Measurements from ENCODE around the gene TNNI2.
"Not testable (repeated sequence)": the region's sequence is repeated elsewhere in the genome, so short reads cannot be mapped to it uniquely, and the experiment has no call there.

TNNI2 gene

DNA sequence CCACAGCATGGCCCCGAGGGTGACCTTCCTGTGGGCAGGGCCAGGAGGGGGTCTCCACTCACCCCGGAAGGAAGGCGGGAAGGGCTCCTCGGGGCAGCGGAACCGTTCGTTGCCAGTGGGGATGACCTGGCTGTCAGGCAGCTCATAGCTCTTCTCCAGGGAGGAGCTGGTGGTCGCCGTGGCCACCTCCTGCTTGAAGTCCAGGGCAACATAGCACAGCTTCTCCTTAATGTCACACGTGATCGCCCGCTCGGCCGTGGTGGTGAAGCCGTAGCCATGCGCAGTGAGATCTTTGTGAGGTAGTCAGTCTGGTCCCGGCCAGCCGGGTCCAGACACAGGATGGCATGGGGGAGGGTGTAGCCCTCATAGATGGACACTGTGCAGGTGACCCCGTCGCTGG is 35.5 kb upstream of the TNNI2 start:
- no peak for TF ChIP-seq CTCF (IDR thresholded peaks at IDR 0.05; ENCODE audit: low read depth, low read length, missing control alignments)
- no peak for DNase-seq (ENCODE audit: extremely low read depth, low read depth)
- H3K4me3 ChIP-seq (replicated peaks; ENCODE audit: low read depth, low read length): no peak overlapping the region

- not testable (repeated sequence) for DNase-seq (ENCODE audit: extremely low read depth, low read depth); H3K4me3 ChIP-seq (replicated peaks; ENCODE audit: low read depth, low read length)
Measured at GRCh38 chr11:1803835-1804519, 34.8 kb upstream of the TNNI2 start.

- no peak for DNase-seq (ENCODE audit: extremely low read depth, low read depth)
Measured at GRCh38 chr11:1805525-1805924, 33.3 kb upstream of the TNNI2 start.

DNA sequence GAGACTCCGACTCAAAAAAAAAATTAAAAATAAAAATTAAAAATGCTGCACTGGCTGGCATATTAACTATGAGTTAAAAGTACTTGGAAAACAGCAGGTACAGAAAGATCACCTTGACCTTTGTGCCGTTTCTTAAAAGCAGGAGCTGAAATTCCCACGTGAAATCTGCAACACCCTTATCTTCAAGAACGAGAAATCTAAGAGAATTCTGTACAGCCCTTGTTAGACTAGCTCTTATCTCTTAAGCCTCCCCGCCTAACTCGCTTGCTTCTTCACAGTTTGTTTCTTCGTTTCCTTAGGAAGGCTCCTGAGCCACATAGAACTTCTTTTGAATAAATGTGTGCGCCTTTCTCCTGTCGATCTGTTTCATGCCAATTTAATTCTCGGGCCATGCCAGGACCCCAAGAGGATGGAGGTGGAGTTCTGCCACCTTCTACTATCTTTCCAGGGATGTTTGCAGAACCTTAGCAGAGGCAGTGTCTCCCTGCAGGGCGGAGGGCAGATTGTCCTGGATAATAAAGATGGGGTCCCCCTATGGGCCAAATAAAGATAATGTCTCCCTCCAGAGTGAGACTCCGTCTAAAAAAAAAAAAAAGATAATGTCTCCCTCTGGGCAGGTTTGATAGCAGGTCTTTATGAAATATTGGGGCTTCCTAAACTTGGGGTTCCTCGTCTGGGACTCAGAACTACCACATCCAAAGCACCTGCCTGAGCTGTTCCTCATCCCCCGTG is 31.4 kb upstream of the TNNI2 start:
- no peak overlapping the region for H3K4me3 ChIP-seq (replicated peaks; ENCODE audit: low read depth, low read length)
- DNase-seq (ENCODE audit: extremely low read depth, low read depth): no peak
- peak; percentile 13 for TF ChIP-seq CTCF (IDR thresholded peaks at IDR 0.05; ENCODE audit: low read depth, low read length, missing control alignments)

More at GRCh38 chr11:1805525-1805924, 33.3 kb upstream of the TNNI2 start:
- TF ChIP-seq CTCF (IDR thresholded peaks at IDR 0.05; ENCODE audit: low read depth, low read length, missing control alignments): no peak
- H3K4me3 ChIP-seq (replicated peaks; ENCODE audit: low read depth, low read length): no peak overlapping the region

DNA sequence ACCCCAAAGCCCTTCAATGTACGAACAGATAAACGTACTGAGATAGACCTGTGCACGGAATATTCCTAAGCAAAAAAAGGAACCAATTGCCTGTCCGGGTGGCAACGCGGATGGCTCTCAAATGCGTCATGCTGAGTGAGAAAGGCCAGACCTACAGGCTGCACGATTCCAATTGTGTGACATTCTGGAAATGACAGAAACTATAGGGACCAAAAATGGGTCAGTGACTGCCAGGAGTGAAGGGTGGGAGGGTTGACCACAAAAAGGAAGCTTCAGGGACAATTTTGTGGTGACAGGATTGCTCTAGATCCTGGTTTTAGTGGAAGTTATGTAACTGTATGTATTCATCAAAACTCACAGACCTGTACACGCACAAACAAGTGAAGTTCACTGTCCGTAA is 28.0 kb upstream of the TNNI2 start:
- no peak overlapping the region for H3K4me3 ChIP-seq (replicated peaks; ENCODE audit: low read depth, low read length)
- TF ChIP-seq CTCF (IDR thresholded peaks at IDR 0.05; ENCODE audit: low read depth, low read length, missing control alignments): no peak
- DNase-seq (ENCODE audit: extremely low read depth, low read depth): no peak

DNA sequence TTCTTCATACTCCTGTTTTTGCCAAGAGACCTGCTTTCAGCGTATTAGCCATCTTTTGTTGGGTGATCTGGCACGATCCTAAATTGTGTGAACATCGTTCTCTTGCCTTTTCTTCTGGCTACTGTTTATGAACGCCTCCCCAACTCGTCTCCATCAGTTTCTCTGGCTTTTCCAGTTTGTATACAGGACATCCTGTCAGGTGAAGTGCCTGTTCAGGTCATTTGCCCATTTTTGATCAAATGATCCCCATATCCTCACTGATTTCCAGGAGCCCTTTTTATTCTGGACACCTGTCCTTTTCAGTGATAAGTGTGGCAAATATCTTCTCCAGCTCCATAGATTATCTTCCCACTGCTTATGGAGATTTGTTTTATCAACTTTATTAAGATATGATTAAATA is 26.5 kb upstream of the TNNI2 start:
- H3K4me3 ChIP-seq (replicated peaks; ENCODE audit: low read depth, low read length): no peak overlapping the region
- no peak for TF ChIP-seq CTCF (IDR thresholded peaks at IDR 0.05; ENCODE audit: low read depth, low read length, missing control alignments)
- no peak for DNase-seq (ENCODE audit: extremely low read depth, low read depth)

GRCh38 chr11:1812801-1813200 is 26.0 kb upstream of the TNNI2 start:
- no peak for DNase-seq (ENCODE audit: extremely low read depth, low read depth)
- TF ChIP-seq CTCF (IDR thresholded peaks at IDR 0.05; ENCODE audit: low read depth, low read length, missing control alignments): no peak
- no peak overlapping the region for H3K4me3 ChIP-seq (replicated peaks; ENCODE audit: low read depth, low read length)

GRCh38 chr11:1813356-1813755 is 25.4 kb upstream of the TNNI2 start:
- not testable (repeated sequence) for DNase-seq (ENCODE audit: extremely low read depth, low read depth); H3K4me3 ChIP-seq (replicated peaks; ENCODE audit: low read depth, low read length)
